Esophagus mucosa (tissue), 1 donor: Measurements from ENCODE around the gene TP53BP2. TPM values are rescaled to one million over a fixed set of nuclear protein-coding genes. Genes with fewer than 3 reads are reported as not detected.
"Not testable (repeated sequence)": the region's sequence is repeated elsewhere in the genome, so short reads cannot be mapped to it uniquely, and the experiment has no call there.

Experiments used
- ATAC-seq: fragments of 200-7000 bp; cut with Tn5 transposase; one replicate; pipeline ENCODE4 v1.9.1; 2020
- total RNA-seq: library from RNA; stranded (reverse); gene quantifications from one replicate; pipeline ENCODE4 v1.2.4, GENCODE V29; 2023
- donor health status: DM: yes; HTN: yes; CAD: no.

Gene TP53BP2
- total RNA-seq, 1 donor from 2014 or later: 26.0 TPM

GRCh38 chr1:223740038-223740736 lies 105.6 kb downstream of the TP53BP2 start:
- peak; percentile 40 for ATAC-seq

- peak; percentile 84 for ATAC-seq
These were observed 106.2 kb downstream of the TP53BP2 start for GRCh38 chr1:223739366-223740037.

- peak; percentile 17 for ATAC-seq
These were observed 107.0 kb downstream of the TP53BP2 start for GRCh38 chr1:223738465-223739365.

DNA sequence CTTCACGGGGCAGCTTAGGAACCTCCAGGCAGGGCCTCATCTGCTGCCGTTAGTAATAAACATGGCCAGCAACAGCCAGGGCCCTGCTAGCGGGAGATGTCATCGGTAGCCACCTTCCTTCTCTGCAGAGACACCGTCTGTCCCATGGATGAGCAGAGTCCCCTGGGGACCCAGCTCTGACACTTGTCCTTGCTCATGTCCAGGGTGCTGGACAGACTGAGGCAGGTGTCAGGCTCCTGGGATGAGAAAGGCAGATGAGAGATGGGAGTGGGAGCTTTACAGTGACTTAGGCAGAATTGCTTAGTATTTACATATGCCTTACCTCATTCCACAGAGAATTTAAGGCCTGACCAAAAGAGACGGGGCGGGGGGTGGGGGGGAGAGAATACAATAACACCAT lies 108.4 kb downstream of the TP53BP2 start:
- no peak for ATAC-seq

DNA sequence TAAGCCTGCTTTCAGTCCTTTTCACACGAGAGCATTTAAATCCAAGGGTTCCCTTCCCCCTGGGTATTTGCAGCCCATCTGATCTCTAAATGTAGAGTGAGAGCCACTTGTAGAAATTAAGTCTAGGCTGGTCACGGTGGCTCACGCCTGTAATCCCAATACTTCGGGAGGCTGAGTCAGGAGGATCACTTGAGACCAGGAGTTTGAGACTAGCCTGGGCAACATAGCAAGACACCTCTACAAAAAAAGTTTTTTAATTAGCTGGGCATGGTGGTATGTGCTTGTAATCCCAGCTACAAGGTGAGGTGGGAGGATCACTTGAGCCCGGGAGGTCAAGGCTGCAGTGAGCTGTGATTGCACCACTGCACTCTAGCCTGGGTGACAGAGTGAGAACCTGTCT lies 109.1 kb downstream of the TP53BP2 start:
- ATAC-seq: not testable (repeated sequence)

DNA sequence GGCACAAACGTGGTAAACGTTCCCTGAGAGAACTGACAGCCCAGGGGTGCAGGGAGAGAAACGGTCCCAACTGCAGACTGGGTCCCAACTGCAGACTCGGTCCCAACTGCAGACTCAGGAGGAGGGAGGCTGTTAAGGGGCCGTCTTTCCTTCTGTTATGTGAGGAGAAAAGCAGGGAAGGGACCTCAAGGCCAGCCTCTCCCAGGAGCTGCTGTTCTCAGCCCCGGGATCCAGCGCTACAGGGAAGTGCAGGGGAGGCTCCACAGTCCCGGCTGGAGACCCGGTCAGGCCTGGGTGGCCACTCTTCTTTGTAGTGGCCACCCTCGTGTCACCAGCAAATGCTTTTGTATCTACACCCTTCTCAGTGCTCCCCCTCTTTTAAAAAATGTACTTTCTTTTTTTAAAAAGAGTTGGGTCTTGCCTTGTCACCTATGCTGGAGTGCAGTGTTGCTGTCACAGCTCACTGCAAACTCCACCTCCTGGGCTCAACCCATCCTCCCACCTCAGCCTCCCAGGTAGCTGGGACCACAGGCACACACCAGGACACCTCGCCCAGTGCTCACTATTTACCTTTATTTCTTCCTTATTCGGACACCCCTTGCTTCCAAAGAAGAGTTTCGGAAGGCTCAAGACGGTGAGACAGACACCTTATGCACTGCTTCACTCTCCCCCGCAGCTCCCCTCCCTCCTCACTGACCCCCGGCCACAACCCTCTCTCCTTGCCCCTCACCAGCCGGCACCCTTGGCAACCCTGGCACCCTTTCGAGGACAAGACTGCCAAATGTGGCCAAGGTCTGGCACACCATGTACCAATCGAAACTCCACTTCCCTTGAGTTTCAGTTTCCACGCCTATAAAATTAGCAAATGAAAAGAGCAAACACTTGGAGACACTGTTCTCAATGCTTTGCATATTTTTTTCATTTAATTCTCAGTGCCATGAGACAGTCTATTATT lies 111.6 kb downstream of the TP53BP2 start:
- ATAC-seq: no peak

DNA sequence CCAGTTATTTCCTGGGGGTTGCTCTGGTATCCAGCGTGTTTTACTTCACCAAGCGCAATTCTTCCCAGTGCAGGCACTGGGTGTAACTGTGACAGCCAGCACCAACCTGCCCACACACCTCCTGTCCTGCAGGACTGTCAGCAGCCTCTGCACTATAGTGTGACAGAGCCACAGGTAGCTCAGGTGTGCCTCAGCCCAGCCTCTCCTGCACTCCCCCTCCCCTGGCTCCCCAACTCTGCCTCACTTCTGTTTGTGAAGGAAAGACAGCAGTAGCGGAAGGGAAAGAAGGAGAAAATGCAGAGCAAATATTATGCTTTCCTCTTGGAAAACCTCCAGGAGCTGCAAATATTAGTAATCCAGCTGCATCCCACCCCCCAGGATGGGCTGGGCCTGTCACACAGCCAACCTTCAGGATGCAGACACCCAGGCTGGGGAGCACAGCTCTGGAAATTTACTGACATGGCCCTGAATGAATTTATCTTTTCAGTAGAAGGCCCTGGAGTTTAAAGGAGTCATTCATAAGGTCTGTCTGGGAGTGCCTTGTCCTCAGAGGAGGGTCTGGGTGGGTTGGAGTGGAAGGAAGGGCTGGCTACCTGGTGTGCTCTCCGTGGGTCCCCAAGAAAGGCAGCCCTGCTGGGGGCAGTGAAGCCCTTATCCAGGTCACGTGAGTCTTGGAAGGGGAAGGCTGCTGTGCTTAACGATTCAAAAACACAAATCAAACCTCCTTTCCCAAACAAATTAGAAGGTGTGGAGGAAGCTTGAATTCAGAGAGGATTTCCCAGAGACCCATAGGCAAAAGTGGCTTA lies 112.6 kb downstream of the TP53BP2 start:
- peak; percentile 69 for ATAC-seq

DNA sequence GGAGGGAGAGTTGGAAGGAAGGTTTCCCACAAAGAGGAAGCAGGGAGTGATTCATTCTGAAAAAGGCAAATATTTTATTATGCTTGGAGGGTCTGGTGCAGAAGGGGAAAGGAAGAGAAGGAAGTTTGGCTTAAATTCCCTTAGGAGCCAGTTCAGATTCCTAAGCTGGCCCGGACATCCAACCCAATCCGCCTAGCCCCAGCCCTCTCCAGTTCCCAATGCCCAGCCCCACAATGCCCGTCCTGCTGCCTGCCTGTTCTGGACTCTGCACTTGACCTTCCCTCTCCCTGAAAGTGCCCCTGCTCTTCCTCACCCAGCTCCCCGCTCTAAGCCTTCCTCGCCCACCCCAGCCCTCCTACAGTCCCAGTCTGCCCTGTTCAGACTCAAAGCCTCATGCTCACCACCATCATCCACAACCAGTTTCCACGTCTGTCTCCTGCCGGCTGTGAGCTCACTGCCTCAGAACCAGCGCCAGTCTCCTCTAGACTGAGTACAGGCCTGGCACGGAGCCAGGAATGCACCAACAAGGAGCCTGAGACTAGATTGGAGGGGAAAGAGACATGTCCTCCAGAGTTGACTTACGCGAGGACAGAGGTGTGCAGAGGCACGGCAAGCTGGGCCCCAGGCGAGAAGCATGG lies 114.5 kb downstream of the TP53BP2 start:
- no peak for ATAC-seq

DNA sequence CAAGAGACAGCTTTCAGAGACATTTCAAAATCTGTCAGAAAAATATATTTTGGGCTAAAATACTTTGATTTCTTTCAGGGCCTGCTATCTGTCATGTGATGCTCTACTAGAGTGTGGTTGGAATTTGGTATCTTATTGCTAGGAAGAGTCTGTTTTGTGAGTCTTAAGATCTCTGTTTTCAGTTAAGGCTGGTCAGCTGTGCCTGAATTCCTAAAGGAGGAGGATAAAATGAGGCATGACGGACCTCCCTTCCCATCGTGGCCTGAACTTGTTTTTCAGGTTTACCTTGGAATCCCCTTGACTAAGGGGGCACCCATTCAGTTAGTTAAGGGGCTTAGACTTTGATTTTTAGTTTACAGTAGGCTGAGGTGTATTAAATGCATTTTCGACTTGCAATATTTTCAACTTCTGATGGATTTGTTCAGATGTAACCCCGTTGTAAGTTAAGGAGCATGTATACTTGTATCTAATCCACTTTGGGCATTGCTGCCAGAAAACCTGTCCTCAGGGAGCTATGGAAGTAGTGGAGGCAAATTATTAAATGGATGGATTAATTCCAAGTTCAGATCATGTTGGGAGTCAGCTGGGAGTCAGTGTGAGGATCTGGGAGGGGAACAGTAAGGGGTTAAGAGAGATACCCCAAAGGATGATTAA lies 115.1 kb downstream of the TP53BP2 start:
- no peak for ATAC-seq

GRCh38 chr1:223729906-223730305 lies 115.8 kb downstream of the TP53BP2 start:
- ATAC-seq: no peak

Other genes with a start within 250 kb of the TP53BP2 start
- gene CAPN8, start 180.2 kb downstream of the TP53BP2 start, total RNA-seq: 1.2 TPM
- gene CAPN2, start 133.4 kb downstream of the TP53BP2 start, total RNA-seq: 171 TPM